Loucy (cell line): ENCODE results near the gene PIK3R5.

Experiments used
- EZH2phosphoT487 ChIP-seq: fragments of 200-600 bp; IDR thresholded peaks from 2 replicates; pipeline ENCODE4 v1.6.1; 2018; ENCODE audit warnings: antibody characterized with exemption, mild to moderate bottlenecking, moderate library complexity, borderline replicate concordance
- TF ChIP-seq, protein P1 (sequence below): fragments of 200-600 bp; sonication (generic); conservative IDR thresholded peaks from 2 replicates; pipeline ENCODE4 v1.5.1; 2014; ENCODE audit warnings: mild to moderate bottlenecking, antibody characterized with exemption, low read length

DNA sequence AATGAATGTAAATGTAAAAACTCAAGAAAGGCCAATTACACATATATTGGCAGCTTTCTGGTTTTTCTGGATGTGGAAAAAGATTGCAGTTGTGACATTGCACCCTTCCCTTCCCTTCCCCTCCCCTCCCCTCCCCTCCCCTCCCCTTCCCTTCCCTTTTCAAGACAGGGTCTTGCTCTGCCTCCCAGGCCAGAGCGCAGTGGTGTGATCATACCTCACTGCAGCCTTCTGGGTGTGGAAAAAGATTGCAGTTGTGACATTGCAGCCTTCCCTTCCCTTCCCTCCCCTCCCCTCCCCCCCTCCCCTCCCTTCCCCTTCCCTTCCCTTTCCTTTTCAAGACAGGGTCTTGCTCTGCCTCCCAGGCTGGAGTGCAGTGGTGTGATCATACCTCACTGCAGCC lies 41.7 kb downstream of the PIK3R5 start:
- TF ChIP-seq, protein P1, sequence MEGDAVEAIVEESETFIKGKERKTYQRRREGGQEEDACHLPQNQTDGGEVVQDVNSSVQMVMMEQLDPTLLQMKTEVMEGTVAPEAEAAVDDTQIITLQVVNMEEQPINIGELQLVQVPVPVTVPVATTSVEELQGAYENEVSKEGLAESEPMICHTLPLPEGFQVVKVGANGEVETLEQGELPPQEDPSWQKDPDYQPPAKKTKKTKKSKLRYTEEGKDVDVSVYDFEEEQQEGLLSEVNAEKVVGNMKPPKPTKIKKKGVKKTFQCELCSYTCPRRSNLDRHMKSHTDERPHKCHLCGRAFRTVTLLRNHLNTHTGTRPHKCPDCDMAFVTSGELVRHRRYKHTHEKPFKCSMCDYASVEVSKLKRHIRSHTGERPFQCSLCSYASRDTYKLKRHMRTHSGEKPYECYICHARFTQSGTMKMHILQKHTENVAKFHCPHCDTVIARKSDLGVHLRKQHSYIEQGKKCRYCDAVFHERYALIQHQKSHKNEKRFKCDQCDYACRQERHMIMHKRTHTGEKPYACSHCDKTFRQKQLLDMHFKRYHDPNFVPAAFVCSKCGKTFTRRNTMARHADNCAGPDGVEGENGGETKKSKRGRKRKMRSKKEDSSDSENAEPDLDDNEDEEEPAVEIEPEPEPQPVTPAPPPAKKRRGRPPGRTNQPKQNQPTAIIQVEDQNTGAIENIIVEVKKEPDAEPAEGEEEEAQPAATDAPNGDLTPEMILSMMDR: no peak
- TF ChIP-seq EZH2phosphoT487: no peak
